Right ventricle myocardium superior (tissue), 1 donor: ENCODE data around the gene MARCHF9. TPM values are rescaled to one million over a fixed set of nuclear protein-coding genes. Genes with fewer than 3 reads are reported as not detected.

Source experiments
- ATAC-seq: fragments of 200-7000 bp; cut with Tn5 transposase; one replicate; pipeline ENCODE4 v1.9.1; 2020; ENCODE audit warnings: mild to moderate bottlenecking; ENCODE audit not compliant: poor library complexity
- DNase-seq: peaks from one replicate; pipeline ENCODE4 v3.0.0-alpha.2; 2020
- intact Hi-C: fragments of 100-400 bp; cut with DNase I; formaldehyde crosslinking; loops from one replicate; pipeline ENCODE4 v1.11.2; 2022
- total RNA-seq: library from RNA; stranded (reverse); fragmentation: NEBNext Ultra II Directional; extraction: Animal tissue kit (Norgen Biotek cat#: 25700); gene quantifications from one replicate; pipeline ENCODE4 v1.2.1, GENCODE V29; 2021
- donor health status: DM: no; HTN: yes; CAD: no; lungs with severe emphysema.

The MARCHF9 gene
- total RNA-seq, 1 donor from 2014 or later: 12.2 TPM

DNA sequence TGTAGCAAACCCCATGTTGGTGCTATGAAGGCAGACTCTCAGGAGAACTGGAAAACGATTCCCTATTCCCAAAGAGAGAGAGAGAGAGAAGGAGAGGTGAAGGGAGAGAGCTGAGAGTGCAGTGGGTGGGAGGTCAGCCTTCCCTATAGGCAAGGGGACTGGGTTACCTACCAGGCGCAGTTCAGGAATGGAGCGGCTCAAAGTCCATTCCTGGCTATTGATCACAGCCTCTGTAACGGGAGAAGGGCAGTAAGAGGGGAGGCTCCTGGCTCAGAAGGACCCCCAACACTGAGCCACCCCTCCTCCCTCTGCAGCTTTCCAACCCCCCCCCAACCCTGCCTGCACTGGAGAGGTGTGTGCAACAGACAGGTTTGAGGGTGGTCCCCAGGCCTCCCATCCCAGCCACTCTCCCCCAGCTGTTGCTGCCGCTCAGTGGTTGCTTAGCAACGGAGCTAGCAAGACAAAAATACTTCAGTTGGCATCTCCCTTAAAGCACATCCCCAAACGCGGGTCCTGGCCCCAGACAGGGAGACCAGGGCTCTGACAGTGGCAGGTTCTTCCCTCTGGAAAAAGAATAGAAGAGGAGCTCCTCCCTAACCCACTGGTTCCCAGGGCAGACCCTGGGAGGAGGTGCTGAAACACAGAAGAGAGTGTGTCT lies 19.6 kb upstream of the MARCHF9 start:
- DNase-seq (no peak), ATAC-seq (no peak)
- intact Hi-C loops: no loop called here

DNA sequence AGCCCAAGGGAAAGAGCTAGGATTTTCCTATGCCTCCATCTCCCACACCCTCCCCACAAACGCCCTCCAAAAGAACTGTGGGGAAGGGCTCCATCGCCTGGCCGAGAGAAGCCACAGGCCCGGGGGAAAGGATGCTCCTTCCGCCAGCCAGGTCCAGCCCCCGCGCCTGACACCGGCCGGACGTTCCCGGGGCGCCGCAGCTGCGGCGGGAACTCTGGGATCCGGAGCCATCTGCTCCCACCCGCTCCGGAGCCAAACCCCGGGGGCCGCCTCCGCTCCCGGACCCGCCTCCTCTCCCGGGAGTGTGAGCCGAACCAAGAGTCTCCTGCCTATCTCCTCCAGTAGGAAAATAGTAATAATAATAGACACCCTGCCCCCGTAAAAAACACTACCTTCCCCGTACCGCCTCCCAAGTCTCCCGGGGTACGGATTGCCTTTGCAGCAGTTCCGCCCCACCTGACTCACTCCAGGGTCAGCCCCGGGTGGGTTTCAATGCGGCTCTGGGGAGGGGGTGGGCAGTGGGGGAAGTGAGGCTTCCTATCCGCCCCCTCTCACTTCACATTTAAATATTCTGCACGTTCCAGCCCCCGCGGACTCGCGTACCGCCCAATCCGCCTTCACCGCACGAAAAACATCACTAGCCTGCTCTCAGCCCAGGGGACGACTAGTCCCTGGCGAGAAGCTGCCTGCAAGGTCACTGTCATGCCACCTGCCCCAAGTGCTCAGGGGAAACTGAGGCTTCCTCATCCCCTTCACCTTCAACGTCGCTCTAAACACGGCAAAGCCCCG lies 18.8 kb upstream of the MARCHF9 start:
- DNase-seq: peak; percentile 50
- intact Hi-C loops: no loop called here
- ATAC-seq: peak; percentile 48

DNA sequence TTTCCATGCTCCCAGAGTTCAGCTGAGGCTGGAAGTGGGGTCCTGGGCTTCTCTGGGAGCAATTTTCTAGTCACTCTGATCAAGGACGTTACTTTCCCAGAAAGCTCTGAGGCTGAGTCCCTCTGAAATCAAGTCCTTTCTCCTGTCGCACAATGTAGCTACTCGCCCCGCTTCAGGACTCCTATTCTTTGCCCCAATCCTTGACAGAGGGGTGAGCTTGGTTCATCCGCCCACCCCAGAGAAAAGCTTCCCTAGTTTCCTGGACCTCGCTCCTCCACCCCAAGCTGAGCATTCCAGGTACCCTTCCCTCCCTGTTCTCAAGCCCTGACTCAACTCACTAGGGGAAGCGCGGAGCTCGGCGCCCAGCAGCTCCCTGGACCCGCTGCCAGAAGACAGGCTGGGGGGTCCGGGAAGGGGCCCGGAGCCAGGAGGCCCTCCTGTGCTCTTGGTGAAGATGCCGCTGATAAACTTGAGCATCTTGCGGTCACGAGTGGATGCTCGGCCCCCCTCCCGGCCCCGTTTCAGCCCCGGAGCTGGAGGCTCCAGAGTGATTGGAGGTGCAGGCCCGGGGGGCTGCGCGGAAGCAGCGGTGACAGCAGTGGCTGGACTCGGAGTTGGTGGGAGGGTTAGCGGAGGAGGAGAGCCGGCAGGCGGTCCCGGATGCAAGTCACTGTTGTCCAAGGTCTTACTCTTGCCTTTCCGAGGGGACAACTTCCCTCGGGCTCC lies 18.0 kb upstream of the MARCHF9 start:
- DNase-seq (no peak), ATAC-seq (no peak)
- intact Hi-C loops: no loop called here

DNA sequence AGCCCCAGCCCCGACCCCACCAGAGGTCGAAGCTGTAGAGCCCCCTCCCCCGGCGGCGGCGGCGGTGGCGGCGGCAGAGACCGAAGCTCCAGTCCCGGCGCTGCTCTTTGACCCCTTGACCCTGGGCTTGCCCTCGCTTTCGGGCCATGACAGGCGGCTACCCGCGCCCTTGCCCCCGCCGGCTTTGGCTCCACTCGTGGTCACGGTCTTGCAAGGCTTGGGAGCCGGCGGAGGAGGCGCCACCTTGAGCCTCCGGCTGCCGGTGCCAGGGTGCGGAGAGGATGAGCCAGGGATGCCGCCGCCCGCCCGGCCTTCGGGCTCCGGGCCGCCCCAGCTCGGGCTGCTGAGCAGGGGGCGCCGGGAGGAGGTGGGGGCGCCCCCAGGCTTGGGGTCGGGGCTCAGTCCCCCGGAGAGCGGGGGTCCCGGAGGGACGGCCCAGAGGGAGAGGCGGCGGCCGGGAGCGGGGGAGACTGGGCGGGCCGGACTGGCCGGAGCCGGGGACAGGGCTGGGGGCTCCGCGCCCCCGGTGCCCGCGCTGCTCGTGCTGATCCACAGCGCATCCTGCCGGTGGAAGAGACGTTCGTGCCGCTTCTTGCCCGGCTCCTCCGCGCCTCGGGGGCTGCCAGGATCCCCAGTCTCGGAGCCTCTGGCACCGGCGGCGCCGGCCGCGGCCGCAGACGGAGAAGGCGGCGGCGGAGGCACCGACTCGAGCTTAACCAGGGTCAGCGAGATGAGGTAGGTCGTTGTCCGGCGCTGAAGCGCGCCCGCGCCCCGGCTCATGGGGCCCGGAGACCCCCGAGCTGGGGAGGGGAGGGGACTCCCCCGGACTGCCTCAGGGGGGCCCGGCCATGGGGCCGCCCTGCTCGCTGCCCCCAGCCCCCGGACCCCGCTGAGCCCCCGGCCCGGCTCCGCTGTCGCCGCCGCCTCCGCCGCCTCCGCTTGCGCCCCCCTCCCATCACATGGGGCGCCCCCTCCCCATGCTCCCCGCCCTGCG lies 17.1 kb upstream of the MARCHF9 start:
- intact Hi-C loops: no loop called here
- ATAC-seq (peak; percentile 2), DNase-seq (peak; percentile 43)

DNA sequence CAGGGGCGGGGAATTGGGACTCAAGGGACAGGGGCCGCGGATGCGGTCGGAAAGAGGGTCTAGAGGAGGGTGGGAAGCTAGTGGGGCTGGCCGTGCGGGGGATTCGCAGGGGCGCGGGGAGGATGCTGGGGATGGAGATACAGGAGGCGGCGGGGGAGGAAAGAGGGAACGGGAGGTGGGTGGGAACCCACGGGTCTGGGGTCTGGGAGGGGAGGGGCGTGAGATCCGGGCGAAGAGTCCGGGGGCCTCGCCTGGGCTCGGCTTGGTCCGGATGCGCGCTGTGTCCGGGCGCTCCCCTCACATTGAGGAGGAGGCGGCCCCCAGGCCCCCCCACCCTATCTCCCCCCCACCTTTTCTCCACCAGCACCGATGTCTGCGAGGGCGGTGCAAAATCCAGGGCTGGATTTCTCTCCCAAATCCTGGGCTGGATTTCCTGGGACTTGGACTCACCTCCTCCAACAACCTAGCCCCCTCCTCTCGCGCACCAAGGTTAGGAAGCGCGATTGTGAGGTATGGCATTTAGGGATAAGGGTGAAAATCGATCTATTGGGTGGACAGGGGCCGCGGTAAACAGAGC lies 16.2 kb upstream of the MARCHF9 start, which contains the start of gene AGAP2:
AGAP2 (minus strand) TSS at position 82 of the 577 bp plus-strand sequence. CDS start 496 bp downstream, outside the sequence.
- DNase-seq: peak; percentile 39
- intact Hi-C loops: no loop called here
- no peak for ATAC-seq

DNA sequence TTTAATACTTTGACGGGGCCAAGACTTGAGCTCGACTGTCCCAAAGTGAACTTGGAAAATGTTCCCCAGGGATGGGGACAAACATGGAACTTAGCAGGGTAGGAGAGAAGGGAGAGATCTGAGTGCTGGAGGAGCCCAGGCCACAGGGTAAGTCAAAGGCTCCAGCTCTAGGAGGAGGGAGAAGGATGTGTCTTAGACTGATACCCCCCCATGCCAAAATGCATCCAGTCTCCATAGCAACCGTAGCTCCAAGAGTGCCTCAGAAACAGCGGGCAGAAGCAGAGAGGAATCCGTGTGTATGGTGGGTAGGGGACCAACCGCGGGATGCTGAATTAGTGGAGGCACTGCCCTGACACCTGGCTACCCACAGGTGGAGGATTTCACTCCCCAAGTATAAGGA lies 15.5 kb upstream of the MARCHF9 start:
- ATAC-seq (no peak), DNase-seq (no peak)
- intact Hi-C loops: no loop called here

DNA sequence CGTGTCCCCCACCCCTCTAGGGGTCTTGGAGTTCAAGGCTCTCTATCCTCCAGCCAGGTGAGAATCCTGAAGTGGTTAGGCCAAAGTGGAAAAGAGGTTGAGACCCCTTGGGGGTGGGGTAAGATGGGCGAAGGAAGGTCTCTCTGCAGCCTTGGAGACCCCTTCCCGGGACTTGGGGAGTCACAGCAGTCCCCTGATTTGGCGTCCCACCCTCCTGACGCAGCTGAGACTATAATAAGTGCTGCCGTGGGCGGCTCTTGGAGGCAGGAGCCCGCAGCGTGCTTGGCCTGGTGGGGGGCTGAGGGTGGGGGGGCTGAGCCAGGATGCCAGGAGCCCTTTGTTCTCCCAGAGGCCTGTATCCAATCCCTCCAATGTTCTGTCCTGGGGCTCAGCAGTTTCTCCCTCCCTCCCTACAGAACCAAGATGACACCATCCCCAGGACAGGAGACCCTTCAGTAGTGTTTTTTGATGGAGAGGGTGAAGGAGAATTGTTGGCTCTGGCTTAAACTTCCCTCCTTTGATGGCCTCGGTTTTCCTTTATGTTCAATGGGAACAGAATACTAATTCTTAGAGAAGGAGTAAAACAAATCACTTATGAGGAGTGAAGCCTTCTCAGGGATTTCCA lies 14.9 kb upstream of the MARCHF9 start:
- no peak for DNase-seq
- intact Hi-C loops: no loop called here
- ATAC-seq: no peak

DNA sequence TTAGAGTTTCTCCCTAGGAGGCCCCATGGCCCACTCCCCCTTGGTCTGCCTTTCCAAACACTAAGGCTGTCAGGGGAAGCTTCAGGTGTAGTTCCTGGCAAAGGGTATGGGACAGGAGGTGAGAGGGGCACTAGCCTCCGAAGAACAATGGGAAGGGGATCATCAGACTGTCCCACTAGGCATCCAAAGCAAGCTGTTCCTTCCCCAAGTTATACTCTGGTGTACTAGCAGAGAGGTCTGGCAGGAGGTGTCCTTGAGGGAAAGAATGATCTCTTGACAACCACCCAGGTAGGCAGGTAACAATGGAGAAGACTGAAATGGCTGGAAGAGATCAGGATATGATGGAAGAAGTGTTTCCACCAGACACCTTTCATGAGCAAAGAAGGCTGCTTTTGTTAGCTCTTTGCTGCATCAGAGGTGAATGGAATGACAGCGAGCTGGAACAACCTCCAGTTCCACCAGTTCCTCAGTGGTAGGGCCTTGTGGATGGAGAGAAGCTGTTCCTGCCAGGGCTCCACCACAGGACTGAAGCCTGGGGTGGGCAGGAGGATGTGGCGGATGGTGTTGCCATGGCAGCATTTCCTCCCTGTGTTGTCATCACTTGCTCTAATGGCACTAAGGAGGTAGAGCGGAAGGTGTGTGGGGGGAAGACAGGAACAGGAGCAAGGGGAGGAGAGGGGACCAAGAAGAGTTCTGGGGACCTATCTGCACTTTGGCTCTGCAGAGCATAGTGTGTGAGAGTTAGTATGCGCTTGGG lies 14.1 kb upstream of the MARCHF9 start:
- ATAC-seq (no peak), DNase-seq (peak; percentile 56)
- intact Hi-C loops: no loop called here

DNA sequence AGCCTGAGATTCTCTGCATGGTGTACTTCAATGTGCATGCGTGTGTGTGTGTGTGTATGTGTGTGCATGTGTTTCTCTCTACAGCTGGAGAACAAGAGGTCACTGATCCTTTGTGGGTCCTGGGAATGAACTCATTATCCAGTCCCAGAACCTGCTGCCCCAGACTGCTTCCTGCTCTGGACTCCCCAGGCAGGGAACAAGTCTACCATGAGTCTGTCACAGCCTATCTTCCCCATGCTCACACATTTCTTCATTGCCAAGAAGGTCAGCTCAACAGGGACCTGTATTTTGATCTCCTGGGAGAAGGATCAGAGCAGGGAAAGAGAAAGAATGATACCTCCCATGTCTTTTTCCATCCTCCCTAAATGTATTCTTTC lies 13.5 kb upstream of the MARCHF9 start:
- intact Hi-C loops: no loop called here
- no peak for DNase-seq
- ATAC-seq: no peak

DNA sequence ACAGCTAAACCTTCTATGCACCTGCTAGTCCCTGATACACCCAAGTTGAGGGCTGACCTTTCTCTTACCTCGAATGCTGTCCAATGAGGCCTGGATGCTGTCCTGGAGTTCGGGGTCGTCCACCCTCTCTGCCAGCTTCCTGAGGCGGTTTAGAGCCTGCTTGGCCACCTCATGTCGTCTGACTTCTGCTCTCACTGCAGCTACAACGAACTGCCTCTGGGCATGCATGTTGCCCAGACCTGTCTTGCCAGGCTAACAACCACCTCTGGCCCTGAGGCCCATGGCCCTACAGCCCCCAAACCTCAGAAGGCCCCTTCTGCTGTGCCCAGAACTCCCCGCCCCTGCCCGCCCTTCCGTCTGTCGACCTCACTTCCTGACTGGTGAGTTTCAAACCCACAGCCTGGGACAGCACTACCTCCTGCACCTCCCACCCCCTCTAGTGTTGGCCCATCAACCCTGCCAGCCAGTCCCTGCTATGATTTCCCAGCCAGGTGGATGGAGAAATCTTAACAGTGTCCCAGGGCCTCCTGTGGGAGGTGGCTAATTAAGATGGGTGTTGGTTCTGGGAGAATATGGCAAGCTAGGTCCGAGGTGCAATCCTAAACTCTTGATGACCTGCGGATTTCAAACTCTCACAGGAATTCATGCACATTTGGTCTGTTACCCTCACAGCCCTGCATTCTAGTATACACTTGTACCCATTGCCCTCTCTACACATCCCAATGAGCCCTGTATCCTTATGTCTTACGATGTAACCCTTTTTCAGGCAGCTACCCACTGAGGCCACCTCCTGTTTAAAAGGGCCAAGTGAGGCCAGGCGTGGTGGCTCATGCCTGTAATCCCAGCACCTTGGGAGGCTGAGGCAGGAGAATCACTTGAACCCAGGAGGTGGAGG lies 12.8 kb upstream of the MARCHF9 start:
- ATAC-seq: no peak
- peak; percentile 66 for DNase-seq
- intact Hi-C loops: no loop called here

DNA sequence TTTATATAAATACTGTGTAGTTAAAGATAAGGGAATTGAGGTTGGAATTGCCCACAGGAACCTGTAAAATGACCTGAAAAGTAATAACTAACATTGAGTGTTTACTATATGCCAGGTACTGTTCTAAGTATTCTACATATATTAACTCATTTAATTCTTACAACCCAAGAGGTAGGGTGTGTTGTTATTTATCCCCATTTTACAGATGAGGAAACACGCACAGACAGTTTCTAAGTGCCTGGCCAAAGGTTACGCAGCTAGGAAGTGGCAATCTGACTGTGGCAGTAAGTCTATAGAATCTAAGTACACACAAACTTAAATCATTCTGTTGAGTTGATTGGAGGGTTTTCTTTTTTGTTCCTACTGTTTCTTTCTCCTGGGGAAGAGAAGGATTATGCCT lies 11.1 kb upstream of the MARCHF9 start:
- DNase-seq: no peak
- no peak for ATAC-seq
- intact Hi-C loops: no loop called here

DNA sequence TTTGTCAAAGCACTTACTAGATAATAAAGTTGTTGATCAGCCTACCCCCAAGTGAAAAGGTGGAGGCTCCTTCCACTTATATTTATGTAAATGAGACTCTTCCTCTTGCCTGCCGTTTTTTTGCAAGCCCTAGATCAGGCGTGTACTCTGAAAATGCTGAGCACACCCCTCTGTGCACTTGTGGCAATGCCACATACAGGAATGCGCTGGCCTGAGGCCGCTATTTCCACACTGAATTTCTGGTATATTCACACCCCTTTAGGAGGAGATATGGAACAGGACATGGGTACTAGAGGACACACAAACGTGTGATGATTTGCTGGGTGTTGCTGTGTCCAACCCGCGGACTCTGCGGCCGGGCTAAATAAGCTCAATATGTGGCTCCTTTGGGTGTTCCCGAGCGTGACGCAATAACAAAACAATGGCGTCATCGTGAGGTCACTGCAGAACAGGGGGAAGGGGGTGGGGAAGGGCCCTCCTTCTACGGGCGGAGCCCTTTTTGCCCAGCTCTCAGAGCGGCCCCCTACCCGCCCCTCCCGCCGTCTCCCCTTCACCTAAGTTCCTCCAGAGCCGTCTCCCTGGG lies 10.6 kb upstream of the MARCHF9 start:
- intact Hi-C loops: no loop called here
- DNase-seq (peak; percentile 82), ATAC-seq (peak; percentile 64)

DNA sequence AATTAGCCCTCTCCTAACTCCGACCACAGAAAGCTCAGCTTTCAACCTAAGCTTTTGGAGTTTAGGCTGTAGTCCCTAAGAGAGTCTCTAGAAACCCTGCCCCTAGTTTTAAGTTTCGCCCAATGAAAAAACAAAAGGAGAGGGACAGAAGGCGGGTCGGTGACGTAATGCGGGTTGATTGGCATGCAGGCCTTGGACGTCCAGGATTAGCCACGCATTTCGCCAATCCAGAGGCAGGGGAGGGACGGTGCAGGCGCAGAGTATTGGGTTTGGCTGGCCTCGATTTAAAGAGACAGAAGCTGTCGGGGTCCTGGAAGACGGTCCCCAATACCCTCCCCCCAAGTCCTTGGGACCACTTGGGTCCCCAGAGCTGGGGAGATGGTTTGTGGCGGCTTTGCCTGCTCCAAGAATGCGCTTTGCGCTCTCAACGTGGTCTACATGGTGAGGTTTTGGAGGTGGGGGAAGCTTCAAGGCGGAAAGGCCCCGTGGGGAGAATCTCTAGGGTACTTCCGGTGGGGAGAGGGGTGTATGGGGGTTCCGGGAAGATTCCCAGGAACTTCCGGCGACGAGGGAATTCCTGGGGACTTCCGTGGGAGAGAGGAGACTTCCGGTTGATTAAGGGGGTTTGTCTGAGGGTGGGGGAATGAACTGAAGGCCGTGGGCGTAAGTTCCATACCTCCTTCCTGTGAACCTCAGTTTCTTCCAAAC lies 10.0 kb upstream of the MARCHF9 start, which contains the start of gene TSPAN31:
TSPAN31 (plus strand) TSS at position 263 of the 708 bp plus-strand sequence; CDS start at position 379, 116 bp downstream.
- DNase-seq (peak; percentile 98), ATAC-seq (peak; percentile 95)
- intact Hi-C loops: no loop called here

DNA sequence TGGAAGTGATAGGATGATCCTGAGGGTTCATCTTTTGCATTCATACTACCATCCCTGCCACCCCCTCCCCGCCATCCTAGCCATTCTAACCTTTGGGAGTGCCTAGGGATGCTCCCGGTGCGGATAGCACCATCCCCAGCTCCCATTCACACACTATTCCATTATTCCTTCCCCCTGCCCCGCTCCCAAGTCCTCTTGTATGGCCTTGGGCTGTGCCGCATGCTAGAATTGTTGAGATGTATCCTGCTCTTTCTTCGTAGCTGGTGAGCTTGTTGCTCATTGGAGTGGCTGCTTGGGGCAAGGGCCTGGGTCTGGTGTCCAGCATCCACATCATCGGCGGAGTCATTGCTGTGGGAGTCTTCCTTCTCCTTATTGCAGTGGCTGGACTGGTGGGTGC lies 9.4 kb upstream of the MARCHF9 start:
- intact Hi-C loops: no loop called here
- ATAC-seq (no peak), DNase-seq (no peak)

DNA sequence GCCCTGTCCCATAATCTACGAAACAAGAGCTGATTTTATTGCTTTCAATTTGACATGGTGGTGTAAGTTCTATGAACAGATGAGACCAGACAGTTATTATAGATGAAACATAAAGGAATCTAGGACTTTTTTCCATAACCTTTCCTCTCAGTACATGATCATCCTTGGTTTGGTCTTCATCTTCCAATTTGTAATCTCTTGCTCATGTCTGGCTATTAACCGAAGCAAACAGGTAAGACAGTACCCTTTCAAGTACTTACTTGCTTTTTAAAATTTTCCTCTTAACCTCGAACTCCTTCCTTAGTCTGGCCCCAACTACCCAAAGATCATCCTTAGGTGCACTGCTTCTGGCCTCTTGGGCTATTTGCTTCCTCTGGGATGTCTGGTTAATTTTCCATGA lies 8.9 kb upstream of the MARCHF9 start:
- intact Hi-C loops: no loop called here
- ATAC-seq (no peak), DNase-seq (no peak)
